Suprapubic skin (tissue), 4 donors: Measurements from ENCODE around the gene KCNK4. TPM values are rescaled to one million over a fixed set of nuclear protein-coding genes. Genes with fewer than 3 reads are reported as not detected.
A peak's percentile ranks its signal among the peaks of the same experiment; 100 is the strongest.

Experiments used
- DNase-seq, 2 donors: peaks; one replicate each; pipeline ENCODE4 v3.0.0-alpha.2; 2019; ENCODE audit warnings: low spot score in 2 of 2
- H3K27ac ChIP-seq: fragments of 200-600 bp; sonication (generic); one replicate; pipeline ENCODE4 v1.5.1; 2019
- H3K27me3 ChIP-seq: fragments of 200-600 bp; sonication (generic); one replicate; pipeline ENCODE4 v1.5.1; 2019
- H3K36me3 ChIP-seq: fragments of 200-600 bp; sonication (generic); one replicate; pipeline ENCODE4 v1.5.1; 2019
- H3K4me1 ChIP-seq: fragments of 200-600 bp; sonication (generic); one replicate; pipeline ENCODE4 v1.5.1; 2019
- H3K4me3 ChIP-seq: fragments of 200-600 bp; sonication (generic); one replicate; pipeline ENCODE4 v1.5.1; 2019; ENCODE audit warnings: mild to moderate bottlenecking
- H3K9me3 ChIP-seq: fragments of 200-600 bp; sonication (generic); one replicate; pipeline ENCODE4 v1.5.1; 2019
- EP300 ChIP-seq: sonication (generic); formaldehyde crosslinking; IDR thresholded peaks from one replicate; pipeline ENCODE4 v1.6.1; 2017; ENCODE audit warnings: antibody characterized with exemption
- POLR2A ChIP-seq, 2 donors: fragments of 450-650 bp; IDR thresholded peaks; one replicate each; pipeline ENCODE4 v1.6.1; 2017; ENCODE audit warnings: antibody characterized with exemption in 2 of 2, mild to moderate bottlenecking in 2 of 2, moderate library complexity in 2 of 2
- POLR2AphosphoS5 ChIP-seq, 3 donors: sonication (generic); formaldehyde crosslinking; IDR thresholded peaks; one replicate each; pipeline ENCODE4 v1.6.1; 2017; ENCODE audit warnings: antibody characterized with exemption in 3 of 3
- WGBS: methylation state at CpG from one replicate; pipeline ENCODE4 v1.1.5; 2018; 5-methylcytosine and 5-hydroxymethylcytosine counted together
- total RNA-seq, 4 donors: library from RNA; depleted of rRNA; stranded (reverse); fragments of >200 nt; gene quantifications; one replicate each; pipeline ENCODE4 v1.1.0, GENCODE V29; 2016
- TF ChIP-seq, protein P1 (sequence below), 2 donors: fragments of 200-600 bp in 1 of 2; fragments of 450-650 bp in 1 of 2; sonication (generic) in 1 of 2; IDR thresholded peaks; one replicate each; pipeline ENCODE4 v1.5.1; 2016 to 2019; ENCODE audit warnings: antibody characterized with exemption in 2 of 2, mild to moderate bottlenecking in 1 of 2, moderate library complexity in 1 of 2

The KCNK4 gene
- total RNA-seq, 4 donors from 2014 or later, result not detected

DNA sequence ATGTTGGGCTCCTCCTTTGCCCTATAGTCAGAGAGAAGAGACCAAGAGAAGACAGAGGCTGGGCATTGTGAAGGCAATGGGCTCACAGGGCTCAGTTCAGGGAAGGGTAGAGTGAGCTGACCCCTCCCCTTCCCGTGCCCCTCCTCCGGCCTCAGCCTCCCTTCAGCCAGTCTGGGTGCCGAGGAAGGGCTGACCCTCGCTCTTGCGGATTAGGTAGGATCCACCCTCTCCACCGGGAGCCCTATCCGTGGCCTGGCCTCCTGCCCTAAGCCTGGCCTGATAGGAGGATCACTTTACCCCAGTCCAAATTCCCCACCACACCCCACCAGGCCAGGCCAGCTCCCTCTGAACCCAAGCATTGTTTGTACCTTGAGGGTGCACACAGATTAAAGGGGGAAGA is 42.5 kb upstream of the KCNK4 start:
- DNase-seq, result no peak
- H3K9me3 ChIP-seq, result no peaks in the 10 kb centered on the region
- WGBS, result 63% methylated on average over 7 of the region's 7 CpGs
- H3K36me3 ChIP-seq, result peaks cover 7% of the 10 kb centered on the region
- H3K27me3 ChIP-seq, result no peaks in the 10 kb centered on the region
- H3K4me1 ChIP-seq, result peaks cover 61% of the 10 kb centered on the region
- TF ChIP-seq POLR2A (IDR thresholded peaks at IDR 0.05) (no peak), POLR2AphosphoS5 (IDR thresholded peaks at IDR 0.05) (no peak), EP300 (no peak)
- TF ChIP-seq, protein P1, sequence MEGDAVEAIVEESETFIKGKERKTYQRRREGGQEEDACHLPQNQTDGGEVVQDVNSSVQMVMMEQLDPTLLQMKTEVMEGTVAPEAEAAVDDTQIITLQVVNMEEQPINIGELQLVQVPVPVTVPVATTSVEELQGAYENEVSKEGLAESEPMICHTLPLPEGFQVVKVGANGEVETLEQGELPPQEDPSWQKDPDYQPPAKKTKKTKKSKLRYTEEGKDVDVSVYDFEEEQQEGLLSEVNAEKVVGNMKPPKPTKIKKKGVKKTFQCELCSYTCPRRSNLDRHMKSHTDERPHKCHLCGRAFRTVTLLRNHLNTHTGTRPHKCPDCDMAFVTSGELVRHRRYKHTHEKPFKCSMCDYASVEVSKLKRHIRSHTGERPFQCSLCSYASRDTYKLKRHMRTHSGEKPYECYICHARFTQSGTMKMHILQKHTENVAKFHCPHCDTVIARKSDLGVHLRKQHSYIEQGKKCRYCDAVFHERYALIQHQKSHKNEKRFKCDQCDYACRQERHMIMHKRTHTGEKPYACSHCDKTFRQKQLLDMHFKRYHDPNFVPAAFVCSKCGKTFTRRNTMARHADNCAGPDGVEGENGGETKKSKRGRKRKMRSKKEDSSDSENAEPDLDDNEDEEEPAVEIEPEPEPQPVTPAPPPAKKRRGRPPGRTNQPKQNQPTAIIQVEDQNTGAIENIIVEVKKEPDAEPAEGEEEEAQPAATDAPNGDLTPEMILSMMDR (IDR thresholded peaks at IDR 0.05), result no peak
- H3K4me3 ChIP-seq, result no peak overlapping the region
- no peak overlapping the region for H3K27ac ChIP-seq

DNA sequence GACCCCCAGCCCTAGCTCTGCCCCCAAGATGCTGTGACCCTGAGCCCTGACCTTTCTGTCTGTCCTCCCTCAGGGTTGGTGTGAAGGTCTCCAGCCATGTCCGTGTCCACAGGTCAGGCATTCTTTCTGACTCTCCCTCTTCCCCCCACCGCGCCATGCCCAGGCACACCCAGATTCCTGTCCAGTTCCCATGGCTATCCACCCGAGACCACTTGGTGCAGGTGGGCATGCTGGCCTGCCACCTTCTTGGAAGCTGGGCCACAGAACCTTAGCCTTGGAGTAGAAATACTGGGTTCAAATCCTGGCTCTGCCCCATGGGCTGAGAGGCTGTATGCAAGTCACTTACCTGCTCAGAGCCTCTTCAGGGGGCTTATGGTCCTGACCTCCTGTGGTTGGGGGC is 42.1 kb upstream of the KCNK4 start:
- no peak for DNase-seq
- TF ChIP-seq EP300 (no peak), POLR2A (IDR thresholded peaks at IDR 0.05) (no peak), POLR2AphosphoS5 (IDR thresholded peaks at IDR 0.05) (no peak)
- TF ChIP-seq, protein P1 (IDR thresholded peaks at IDR 0.05), result no peak
- peaks cover 3% of the 10 kb centered on the region for H3K36me3 ChIP-seq
- no peaks in the 10 kb centered on the region for H3K27me3 ChIP-seq
- peaks cover 63% of the 10 kb centered on the region for H3K4me1 ChIP-seq
- WGBS, result 89% methylated on average over 4 of the region's 4 CpGs
- no peak overlapping the region for H3K4me3 ChIP-seq
- no peaks in the 10 kb centered on the region for H3K9me3 ChIP-seq
- no peak overlapping the region for H3K27ac ChIP-seq

DNA sequence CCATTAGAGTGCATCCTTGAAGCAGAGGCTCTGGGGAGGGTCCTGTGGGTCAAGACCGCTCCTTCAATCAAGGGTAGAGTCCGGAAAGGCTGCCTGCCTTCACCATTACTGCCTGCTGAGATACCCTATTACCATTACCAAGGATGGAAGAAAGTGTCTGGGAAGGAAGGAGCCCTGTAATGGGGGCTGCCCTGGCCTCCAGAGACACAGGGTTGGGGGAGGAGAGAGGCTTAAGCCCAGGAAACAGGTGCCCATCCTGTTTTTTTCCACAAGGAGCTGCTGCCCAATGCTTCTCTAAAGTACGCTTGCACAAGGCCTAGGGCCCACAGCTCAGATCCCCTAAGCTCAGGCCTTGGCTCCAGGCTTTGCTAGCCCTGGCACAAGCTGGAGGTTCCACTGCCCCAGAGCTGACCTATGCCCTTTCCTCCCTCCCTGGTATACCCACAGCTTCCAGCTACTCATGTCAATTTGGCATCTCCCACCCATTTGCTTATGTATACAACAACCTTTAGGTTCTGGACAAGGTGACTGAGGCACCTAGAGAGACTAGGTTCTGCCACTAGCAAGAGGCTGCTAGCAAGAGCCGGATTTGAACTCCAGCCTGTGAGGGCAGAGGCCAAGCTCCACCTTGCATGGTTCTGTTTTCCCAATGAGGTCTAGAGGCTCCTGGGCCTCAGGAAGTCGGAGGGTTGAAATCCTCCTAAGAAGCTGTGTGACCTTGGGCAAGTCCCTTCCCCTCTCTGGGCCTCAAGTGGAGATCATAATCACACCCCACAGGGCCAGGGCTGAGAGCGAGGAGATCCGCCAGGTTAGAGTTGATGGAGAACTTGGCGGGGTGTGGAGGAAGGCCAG is 41.3 kb upstream of the KCNK4 start:
- WGBS, result 86% methylated on average over 7 of the region's 8 CpGs
- no peaks in the 10 kb centered on the region for H3K9me3 ChIP-seq
- no peak overlapping the region for H3K27ac ChIP-seq
- peaks cover 6% of the 10 kb centered on the region for H3K36me3 ChIP-seq
- TF ChIP-seq EP300, result no peak
- TF ChIP-seq, protein P1 (IDR thresholded peaks at IDR 0.05), result no peak
- TF ChIP-seq POLR2AphosphoS5 (IDR thresholded peaks at IDR 0.05), result no peak
- no peak for TF ChIP-seq POLR2A (IDR thresholded peaks at IDR 0.05)
- peaks cover 57% of the 10 kb centered on the region for H3K4me1 ChIP-seq
- no peak overlapping the region for H3K4me3 ChIP-seq
- DNase-seq, result no peak
- H3K27me3 ChIP-seq, result no peaks in the 10 kb centered on the region

DNA sequence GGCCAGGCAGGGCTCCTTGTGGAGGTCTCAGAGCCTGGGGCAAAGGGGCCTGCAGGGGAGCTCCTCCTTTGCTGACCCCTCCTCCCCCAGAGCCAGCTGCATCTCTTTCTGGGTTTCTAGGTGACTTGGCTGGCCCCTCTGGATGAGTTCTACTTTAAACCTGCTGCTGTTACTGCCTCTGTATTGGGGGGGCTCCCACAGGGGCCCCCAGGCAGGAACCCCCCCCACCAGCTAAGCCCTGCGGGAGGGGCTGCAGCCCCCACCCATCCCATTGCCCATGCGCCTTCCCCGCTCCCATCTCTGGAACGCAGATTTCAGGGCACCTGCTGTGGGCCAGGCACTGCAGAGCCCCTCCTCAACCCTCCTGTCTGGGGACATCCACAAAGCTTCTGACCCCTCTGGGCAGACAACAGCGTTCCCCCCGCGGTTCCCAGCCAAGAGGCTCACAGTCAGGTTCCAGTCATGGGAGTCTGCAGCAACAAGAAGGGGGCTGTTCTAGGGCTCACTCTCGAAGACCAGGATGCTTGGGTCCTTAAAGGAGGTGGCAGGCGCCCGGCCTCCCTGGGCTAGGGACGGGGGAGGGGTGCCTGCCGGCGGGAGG is 40.6 kb upstream of the KCNK4 start:
- H3K4me3 ChIP-seq, result peak overlapping the region; percentile 85

More for the DNA sequence above, 40.6 kb upstream of the KCNK4 start:
- no peaks in the 10 kb centered on the region for H3K9me3 ChIP-seq
- 35% methylated on average over 9 of the region's 13 CpGs for WGBS
- H3K27me3 ChIP-seq, result no peaks in the 10 kb centered on the region
- TF ChIP-seq EP300 (no peak), POLR2A (IDR thresholded peaks at IDR 0.05) (no peak), POLR2AphosphoS5 (IDR thresholded peaks at IDR 0.05) (no peak)
- TF ChIP-seq, protein P1 (IDR thresholded peaks at IDR 0.05), result no peak
- no peak for DNase-seq
- peaks cover 50% of the 10 kb centered on the region for H3K4me1 ChIP-seq
- no peak overlapping the region for H3K27ac ChIP-seq
- H3K36me3 ChIP-seq, result peaks cover 12% of the 10 kb centered on the region
